NB4 (cell line): ENCODE results near the gene CEP350.

Experiments used
- CTCF ChIP-seq: IDR thresholded peaks from one replicate; pipeline ENCODE4 v1.5.1; 2012; ENCODE audit warnings: low read depth, low read length
- MAX ChIP-seq: IDR thresholded peaks from 2 replicates; pipeline ENCODE4 v1.6.1; 2011; ENCODE audit warnings: low read depth, low read length
- POLR2A ChIP-seq: IDR thresholded peaks from 2 replicates; pipeline ENCODE4 v1.6.1; 2011; ENCODE audit warnings: mild to moderate bottlenecking; ENCODE audit not compliant: insufficient read length; ENCODE audit errors: extremely low read depth

- no peak for TF ChIP-seq CTCF
- TF ChIP-seq POLR2A = no peak
- TF ChIP-seq MAX = no peak
Measured at GRCh38 chr1:179969962-179970361, 15.4 kb downstream of the CEP350 start.
